HepG2 (cell line): ENCODE results near the gene SEMA4C. TPM values are rescaled to one million over a fixed set of nuclear protein-coding genes. Genes with fewer than 3 reads are reported as not detected.

Source experiments
- GABPA ChIP-seq, 2 experiments: IDR thresholded peaks; 2 replicates each; pipeline ENCODE4 v1.6.1; 2011 to 2016; ENCODE audit warnings: low read depth in 2 of 2, low read length in 1 of 2, missing biosample characterization in 1 of 2, missing genetic modification characterization in 1 of 2
- HMGXB3 ChIP-seq: sonication (generic); formaldehyde crosslinking; IDR thresholded peaks from 2 replicates; pipeline ENCODE4 v1.4.0; 2020; ENCODE audit warnings: missing genetic modification reagents, borderline replicate concordance
- HOXD1 ChIP-seq: sonication (generic); formaldehyde crosslinking; IDR thresholded peaks from 2 replicates; pipeline ENCODE4 v1.5.0; 2020; ENCODE audit warnings: missing genetic modification reagents
- KDM3A ChIP-seq: IDR thresholded peaks from 2 replicates; pipeline ENCODE4 v1.6.1; 2018; ENCODE audit warnings: low read depth, missing compliant biosample characterization
- PRDM15 ChIP-seq: sonication (generic); formaldehyde crosslinking; IDR thresholded peaks from 2 replicates; pipeline ENCODE4 v1.4.0; 2020; ENCODE audit warnings: missing genetic modification reagents
- PRMT3 ChIP-seq: sonication (generic); formaldehyde crosslinking; IDR thresholded peaks from 2 replicates; pipeline ENCODE4 v1.8.1; 2022; ENCODE audit warnings: low read depth, mild to moderate bottlenecking, moderate library complexity, missing genetic modification reagents, borderline replicate concordance
- TP53 ChIP-seq: sonication (generic); formaldehyde crosslinking; conservative IDR thresholded peaks from 2 replicates; pipeline ENCODE4 v1.4.0; 2020; ENCODE audit warnings: missing genetic modification reagents
- ZFP82 ChIP-seq: sonication (generic); formaldehyde crosslinking; IDR thresholded peaks from 2 replicates; pipeline ENCODE4 v1.5.1; 2020; ENCODE audit warnings: mild to moderate bottlenecking, missing genetic modification reagents, borderline replicate concordance
- ZNF251 ChIP-seq: sonication (generic); formaldehyde crosslinking; IDR thresholded peaks from 2 replicates; pipeline ENCODE4 v1.9.0; 2021; ENCODE audit warnings: mild to moderate bottlenecking, missing genetic modification reagents
- ZNF280B ChIP-seq: sonication (generic); formaldehyde crosslinking; IDR thresholded peaks from 2 replicates; pipeline ENCODE4 v1.5.0; 2020; ENCODE audit warnings: missing genetic modification reagents, mild to moderate bottlenecking, borderline replicate concordance
- ZNF331 ChIP-seq: sonication (generic); formaldehyde crosslinking; IDR thresholded peaks from 2 replicates; pipeline ENCODE4 v1.4.0; 2020; ENCODE audit warnings: missing genetic modification reagents
- ZNF556 ChIP-seq: sonication (generic); formaldehyde crosslinking; IDR thresholded peaks from 2 replicates; pipeline ENCODE4 v1.4.0; 2020; ENCODE audit warnings: mild to moderate bottlenecking, missing genetic modification reagents, borderline replicate concordance
- ZNF75D ChIP-seq: sonication (generic); formaldehyde crosslinking; IDR thresholded peaks from 2 replicates; pipeline ENCODE4 v1.8.1; 2023; ENCODE audit warnings: missing genetic modification reagents, mild to moderate bottlenecking, borderline replicate concordance
- ZNF770 ChIP-seq: sonication (generic); formaldehyde crosslinking; IDR thresholded peaks from 2 replicates; pipeline ENCODE4 v1.5.0; 2020; ENCODE audit warnings: mild to moderate bottlenecking, missing genetic modification reagents
- ZNF839 ChIP-seq: sonication (generic); formaldehyde crosslinking; IDR thresholded peaks from 2 replicates; pipeline ENCODE4 v1.4.0; 2020; ENCODE audit warnings: missing genetic modification reagents, mild to moderate bottlenecking, borderline replicate concordance
- polyA plus RNA-seq, 8 experiments: library from polyadenylated mRNA; depleted of rRNA in 3 of 8; stranded (reverse) in 7 of 8; unstranded in 1 of 8; fragments of >200 nt; fragmentation: Illumina TruSeq in 4 of 8; extraction: Trizol in 4 of 8; gene quantifications; 2 replicates each; pipeline versions ENCODE4 v1.2.1 to v1.2.3, GENCODE V29; 2011 to 2016; ENCODE audit warnings: low read depth in 4 of 8, missing spikeins in 1 of 8, mixed read lengths in 1 of 8; ENCODE audit not compliant: insufficient read depth in 1 of 8
- total RNA-seq, 5 experiments: library from RNA; depleted of rRNA; stranded (reverse); fragments of >200 nt; fragmentation: Illumina TruSeq; extraction: Trizol; gene quantifications; 2 replicates each; pipeline ENCODE4 v1.2.3, GENCODE V29; 2016; ENCODE audit warnings: low read depth in 1 of 5

Gene SEMA4C
- total and polyA plus RNA-seq, 2 of the 13 experiments (the other 11 are each of a cell fraction or from before 2014, with no cell fraction given): 25.9 to 46.6 TPM

GRCh38 chr2:96819128-96819875 lies 50.6 kb downstream of the SEMA4C start (continued):
- TF ChIP-seq PRDM15: peak; percentile 85
- TF ChIP-seq ZNF75D (CRISPR knock-in tag): no peak
- peak; percentile 93 for TF ChIP-seq KDM3A
- TF ChIP-seq HOXD1 (CRISPR knock-in tag): peak; percentile 96
- TF ChIP-seq ZNF280B (CRISPR knock-in tag): peak; percentile 90; the same call in 1 of the 2 replicates
- no peak; the same call in 1 of the 2 replicates for TF ChIP-seq PRMT3 (CRISPR knock-in tag)
- TF ChIP-seq ZNF251 (CRISPR knock-in tag): no peak
- TF ChIP-seq ZNF770 (CRISPR knock-in tag): peak; percentile 87
- TF ChIP-seq ZNF839 (CRISPR knock-in tag): no peak; the same call in 1 of the 2 replicates
- TF ChIP-seq ZFP82: no peak
- TF ChIP-seq ZNF556 (CRISPR knock-in tag): peak; percentile 91; the same call in 1 of the 2 replicates
- TF ChIP-seq HMGXB3 (CRISPR knock-in tag): peak; percentile 79; the same call in 1 of the 2 replicates
- peak; percentile 98 for TF ChIP-seq ZNF331
- TF ChIP-seq GABPA (IDR thresholded peaks at IDR 0.05; ENCODE audit: low read depth, low read length): no peak
- peak; percentile 49; the same call in 1 of the 2 replicates for TF ChIP-seq GABPA (CRISPR knock-in tag; IDR thresholded peaks at IDR 0.05; ENCODE audit: low read depth)
- 0 out of 2 replicates have a peak, but pooled peaks have one; percentile 35 for TF ChIP-seq TP53 (CRISPR knock-in tag)
